Tibial nerve (tissue), 4 donors: ENCODE measurements around the gene GSTM1.
"Not testable (repeated sequence)": the region's sequence is repeated elsewhere in the genome, so short reads cannot be mapped to it uniquely, and the experiment has no call there.

Source experiments
- CTCF ChIP-seq, 5 experiments: fragments of 200-600 bp in 3 of 5; fragments of 450-650 bp in 2 of 5; sonication (generic) in 3 of 5; IDR thresholded peaks; one replicate each; pipeline ENCODE4 v1.5.1; 2016 to 2019; ENCODE audit warnings: antibody characterized with exemption in 5 of 5, mild to moderate bottlenecking in 3 of 5, moderate library complexity in 2 of 5
- EP300 ChIP-seq, 2 donors: sonication (generic); formaldehyde crosslinking; IDR thresholded peaks; one replicate each; pipeline ENCODE4 v1.6.1; 2017; ENCODE audit warnings: antibody characterized with exemption in 2 of 2, mild to moderate bottlenecking in 1 of 2
- POLR2A ChIP-seq, 2 donors: fragments of 450-650 bp; IDR thresholded peaks; one replicate each; pipeline ENCODE4 v1.6.1; 2017; ENCODE audit warnings: antibody characterized with exemption in 2 of 2, mild to moderate bottlenecking in 2 of 2, moderate library complexity in 2 of 2

GRCh38 chr1:109673861-109674260, 13.8 kb upstream of the GSTM1 start:
- TF ChIP-seq CTCF, POLR2A, EP300 (IDR thresholded peaks at IDR 0.05): not testable (repeated sequence)
